ENCODE measurements around the gene NUDT3. TPM values are rescaled to one million over a fixed set of nuclear protein-coding genes. Genes with fewer than 3 reads are reported as not detected.

NUDT3 gene
- total RNA-seq, 1 experiment from 2014 or later = 25.2 TPM

- no peaks in the 10 kb centered on the region for H3K36me3 ChIP-seq (ENCODE audit: control insufficient read depth in 1 of 2, insufficient read depth in 2 of 2, low read length in 2 of 2)
- H3K4me1 ChIP-seq (ENCODE audit: control insufficient read depth in 1 of 2, insufficient read depth in 2 of 2, low read length in 2 of 2) = peaks cover 10 to 21% of the 10 kb centered on the region in 2 experiments
- CTCF ChIA-PET = interaction anchor here (0.6 kb wide), 1 partner anchor 964 kb away, joined by 4 read pairs; no protein-coding TSS in a partner anchor
- H4K20me1 ChIP-seq (ENCODE audit: insufficient read depth) = 0 out of 2 replicates have a peak, but pooled peaks cover 7% of the 10 kb centered on the region
- H2AFZ ChIP-seq (ENCODE audit: low read depth, low read length, poor library complexity, severe bottlenecking) = no peak overlapping the region
- RAD21 ChIA-PET (ENCODE audit: low non-redundant PET in 1 of 2, low total read pairs in 2 of 2, uncharacterized antibody in 2 of 2, unreplicated experiment in 2 of 2) = no interaction called here
- POLR2A ChIA-PET = no interaction called here
- peak overlapping the region; percentile 97 for H3K9ac ChIP-seq (ENCODE audit: low read length)
- TF ChIP-seq SP1 (IDR thresholded peaks at IDR 0.05; ENCODE audit: low read depth) (no peak), REST (IDR thresholded peaks at IDR 0.05; ENCODE audit: low read depth) (no peak), CEBPB (IDR thresholded peaks at IDR 0.05; ENCODE audit: low read depth) (no peak), SIN3A (IDR thresholded peaks at IDR 0.05; ENCODE audit: low read depth) (peak; percentile 61; the same call in 1 of the 2 replicates), JUND (IDR thresholded peaks at IDR 0.05) (no peak), TCF7L2 (IDR thresholded peaks at IDR 0.05; ENCODE audit: borderline replicate concordance, extremely low read depth, insufficient read depth, insufficient read length) (peak; percentile 75), FOSL1 (IDR thresholded peaks at IDR 0.05; ENCODE audit: low read depth) (no peak), YY1 (IDR thresholded peaks at IDR 0.05; ENCODE audit: extremely low read depth, insufficient replicate concordance, low read depth, low read length) (no peak), POLR2AphosphoS5 (IDR thresholded peaks at IDR 0.05; ENCODE audit: low read depth, low read length) (peak; percentile 34), ZFX (IDR thresholded peaks at IDR 0.05) (peak; percentile 84)
- TF ChIP-seq, protein P1, sequence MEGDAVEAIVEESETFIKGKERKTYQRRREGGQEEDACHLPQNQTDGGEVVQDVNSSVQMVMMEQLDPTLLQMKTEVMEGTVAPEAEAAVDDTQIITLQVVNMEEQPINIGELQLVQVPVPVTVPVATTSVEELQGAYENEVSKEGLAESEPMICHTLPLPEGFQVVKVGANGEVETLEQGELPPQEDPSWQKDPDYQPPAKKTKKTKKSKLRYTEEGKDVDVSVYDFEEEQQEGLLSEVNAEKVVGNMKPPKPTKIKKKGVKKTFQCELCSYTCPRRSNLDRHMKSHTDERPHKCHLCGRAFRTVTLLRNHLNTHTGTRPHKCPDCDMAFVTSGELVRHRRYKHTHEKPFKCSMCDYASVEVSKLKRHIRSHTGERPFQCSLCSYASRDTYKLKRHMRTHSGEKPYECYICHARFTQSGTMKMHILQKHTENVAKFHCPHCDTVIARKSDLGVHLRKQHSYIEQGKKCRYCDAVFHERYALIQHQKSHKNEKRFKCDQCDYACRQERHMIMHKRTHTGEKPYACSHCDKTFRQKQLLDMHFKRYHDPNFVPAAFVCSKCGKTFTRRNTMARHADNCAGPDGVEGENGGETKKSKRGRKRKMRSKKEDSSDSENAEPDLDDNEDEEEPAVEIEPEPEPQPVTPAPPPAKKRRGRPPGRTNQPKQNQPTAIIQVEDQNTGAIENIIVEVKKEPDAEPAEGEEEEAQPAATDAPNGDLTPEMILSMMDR (IDR thresholded peaks at IDR 0.05 in 2 of 3, conservative IDR thresholded peaks at IDR 0.05 in 1 of 3; ENCODE audit: borderline replicate concordance in 1 of 3, insufficient read depth in 1 of 3, low read depth in 2 of 3, low read length in 2 of 3) = no peak
- TF ChIP-seq, protein P2, sequence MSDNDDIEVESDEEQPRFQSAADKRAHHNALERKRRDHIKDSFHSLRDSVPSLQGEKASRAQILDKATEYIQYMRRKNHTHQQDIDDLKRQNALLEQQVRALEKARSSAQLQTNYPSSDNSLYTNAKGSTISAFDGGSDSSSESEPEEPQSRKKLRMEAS (IDR thresholded peaks at IDR 0.05) = peak; percentile 92
- intact Hi-C loops (cut with micrococcal nuclease) = loop anchor here (2.0 kb wide), 1 partner anchor 143 kb away; the partner anchor contains the start of gene SMIM29
- no TSS peak for BruUV-seq (replicated peaks)
- peak overlapping the region; percentile 70 for H3K4me2 ChIP-seq (ENCODE audit: low read length)
- DNase-seq (ENCODE audit: low read depth, low spot score) = no peak
- H3K27ac ChIP-seq (ENCODE audit: low read depth, low read length) = peak overlapping the region; percentile 95
- H3K4me3 ChIP-seq (replicated peaks in 1 of 2; ENCODE audit: low read depth in 1 of 2, low read length in 2 of 2) = peak overlapping the region; percentile 78 to 91
- H3K9me2 ChIP-seq (ENCODE audit: insufficient read depth) = no peaks in the 10 kb centered on the region
- H3K27me3 ChIP-seq (ENCODE audit: insufficient read depth, low read length) = no peaks in the 10 kb centered on the region
- no peaks in the 10 kb centered on the region for H3K9me3 ChIP-seq (ENCODE audit: control insufficient read depth in 1 of 2, insufficient read depth in 1 of 2, low read depth in 1 of 2, low read length in 2 of 2)
- H3K79me2 ChIP-seq (ENCODE audit: insufficient read depth, low read length) = peaks cover 54% of the 10 kb centered on the region
- peak; percentile 63 for ATAC-seq
These were observed 528 bp downstream of the NUDT3 start for GRCh38 chr6:34391786-34392496.

All from HCT116 (cell line).